ENCODE data around the gene TMEM92. TPM values are rescaled to one million over a fixed set of nuclear protein-coding genes. Genes with fewer than 3 reads are reported as not detected.
A peak's percentile ranks its signal among the peaks of the same experiment; 100 is the strongest.

Gene TMEM92
- total and polyA plus RNA-seq, 2 of the 13 experiments (the other 11 are each of a cell fraction or from before 2014, with no cell fraction given), result 0.07 TPM; not detected in 1

DNA sequence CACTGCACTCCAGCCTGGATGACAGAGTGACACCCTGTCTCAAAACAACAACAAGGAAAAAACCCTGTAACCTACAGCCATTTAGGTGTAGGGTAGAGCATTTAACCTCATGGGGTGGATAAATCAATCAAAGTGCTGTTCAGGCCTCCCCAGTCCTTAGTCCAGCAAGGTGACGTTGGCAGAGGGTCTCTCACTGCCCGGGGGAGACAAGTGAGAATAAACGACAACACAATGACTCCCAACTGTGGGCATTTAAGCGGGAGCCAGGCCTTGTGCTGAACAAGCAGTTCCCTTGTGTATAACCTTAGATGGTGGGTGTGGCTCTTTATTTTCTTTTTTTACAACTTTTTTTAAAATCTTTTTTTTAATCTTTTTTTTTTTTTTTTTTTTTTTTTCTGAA is 29.3 kb downstream of the TMEM92 start:
- no peaks in the 10 kb centered on the region for H3K79me2 ChIP-seq (ENCODE audit: insufficient read depth, low read length)
- H3K27ac ChIP-seq (ENCODE audit: extremely low read length, insufficient read depth, low read length), result no peak overlapping the region
- FAIRE-seq, result no peak
- peaks cover 5 to 28% of the 10 kb centered on the region in 2 experiments; a peak in 4 of 5 replicates for H3K27me3 ChIP-seq (ENCODE audit: control insufficient read depth in 1 of 2, insufficient read depth in 2 of 2, low read length in 2 of 2)
- TF ChIP-seq ELF3 (CRISPR knock-in tag; IDR thresholded peaks at IDR 0.05), result no peak
- no peaks in the 10 kb centered on the region for H3K9me3 ChIP-seq (ENCODE audit: low read length)
- in situ Hi-C loops (cut with HindIII; ENCODE audit: extremely low pct_ligation_motif_present, low pct_unique_long_range_greater_than_20kb) (no loop called here), intact Hi-C loops (cut with micrococcal nuclease; ENCODE audit: unreplicated experiment) (no loop called here)
- no peak for ATAC-seq
- WGBS (ENCODE audit: low lambda C conversion rate), result 60% methylated on average over 4 of the region's 4 CpGs
- ChIA-PET POLR2A (no interaction called here), CTCF (ENCODE audit: low intra/inter-chr PET ratio, low total read pairs) (no interaction called here)
- no peak overlapping the region for H3K4me3 ChIP-seq (replicated peaks in 1 of 3; ENCODE audit: insufficient read depth in 1 of 3, low read depth in 2 of 3, low read length in 3 of 3)
- H3K9ac ChIP-seq (ENCODE audit: insufficient read depth, low read depth, low read length), result no peak overlapping the region
- H4K20me1 ChIP-seq (ENCODE audit: insufficient read depth, low read length), result no peaks in the 10 kb centered on the region
- no peak for DNase-seq (ENCODE audit: low spot score)
- H3K4me2 ChIP-seq (ENCODE audit: low read depth, low read length), result no peak overlapping the region
- peaks cover 8% of the 10 kb centered on the region for H3K4me1 ChIP-seq (ENCODE audit: insufficient read depth, low read length)
- H2AFZ ChIP-seq (ENCODE audit: low read length), result no peak overlapping the region
- H3K36me3 ChIP-seq (replicated peaks in 1 of 2; ENCODE audit: control insufficient read depth in 1 of 2, insufficient read depth in 2 of 2, low read length in 2 of 2), result no peaks in the 10 kb centered on the region
- no TSS peak for BruUV-seq (replicated peaks)

DNA sequence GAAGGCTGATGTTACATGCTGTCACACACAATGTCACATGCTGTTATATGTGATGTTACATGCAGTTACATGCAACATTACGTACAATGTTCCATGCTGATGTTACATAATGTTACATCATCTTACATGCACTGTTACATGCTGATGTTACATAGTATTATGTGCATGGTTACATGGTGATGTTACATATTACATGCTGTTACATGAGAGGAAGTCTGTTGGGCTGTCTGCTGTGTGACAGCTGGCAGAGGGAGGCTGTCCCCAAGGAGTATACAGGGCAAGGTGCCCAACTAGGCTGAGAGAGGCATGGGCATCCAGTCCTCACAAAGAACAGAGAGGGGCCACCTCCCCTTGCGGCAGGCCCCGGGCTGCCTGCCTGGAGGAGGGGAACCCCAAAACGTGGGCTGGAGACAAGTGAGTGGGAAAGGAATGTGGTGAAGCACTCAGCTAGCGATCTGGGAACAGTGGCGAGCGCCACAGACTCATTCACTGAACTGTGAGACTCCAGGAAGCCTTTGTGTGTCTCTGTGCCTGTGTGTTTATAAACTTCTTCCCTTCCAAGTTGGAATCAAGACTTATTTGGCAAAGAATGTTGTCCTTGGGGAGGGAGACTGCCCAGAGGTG is 30.6 kb downstream of the TMEM92 start:
- DNase-seq (ENCODE audit: low spot score), result no peak
- no peak overlapping the region for H3K27ac ChIP-seq (ENCODE audit: extremely low read length, insufficient read depth, low read length)
- 35% methylated on average over 7 of the region's 7 CpGs for WGBS (ENCODE audit: low lambda C conversion rate)
- TF ChIP-seq, protein P1, sequence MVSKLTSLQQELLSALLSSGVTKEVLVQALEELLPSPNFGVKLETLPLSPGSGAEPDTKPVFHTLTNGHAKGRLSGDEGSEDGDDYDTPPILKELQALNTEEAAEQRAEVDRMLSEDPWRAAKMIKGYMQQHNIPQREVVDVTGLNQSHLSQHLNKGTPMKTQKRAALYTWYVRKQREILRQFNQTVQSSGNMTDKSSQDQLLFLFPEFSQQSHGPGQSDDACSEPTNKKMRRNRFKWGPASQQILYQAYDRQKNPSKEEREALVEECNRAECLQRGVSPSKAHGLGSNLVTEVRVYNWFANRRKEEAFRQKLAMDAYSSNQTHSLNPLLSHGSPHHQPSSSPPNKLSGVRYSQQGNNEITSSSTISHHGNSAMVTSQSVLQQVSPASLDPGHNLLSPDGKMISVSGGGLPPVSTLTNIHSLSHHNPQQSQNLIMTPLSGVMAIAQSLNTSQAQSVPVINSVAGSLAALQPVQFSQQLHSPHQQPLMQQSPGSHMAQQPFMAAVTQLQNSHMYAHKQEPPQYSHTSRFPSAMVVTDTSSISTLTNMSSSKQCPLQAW (CRISPR knock-in tag; IDR thresholded peaks at IDR 0.05), result no peak
- TF ChIP-seq, protein P2, sequence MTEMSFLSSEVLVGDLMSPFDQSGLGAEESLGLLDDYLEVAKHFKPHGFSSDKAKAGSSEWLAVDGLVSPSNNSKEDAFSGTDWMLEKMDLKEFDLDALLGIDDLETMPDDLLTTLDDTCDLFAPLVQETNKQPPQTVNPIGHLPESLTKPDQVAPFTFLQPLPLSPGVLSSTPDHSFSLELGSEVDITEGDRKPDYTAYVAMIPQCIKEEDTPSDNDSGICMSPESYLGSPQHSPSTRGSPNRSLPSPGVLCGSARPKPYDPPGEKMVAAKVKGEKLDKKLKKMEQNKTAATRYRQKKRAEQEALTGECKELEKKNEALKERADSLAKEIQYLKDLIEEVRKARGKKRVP (CRISPR knock-in tag; IDR thresholded peaks at IDR 0.05), result 0 out of 4 replicates have a peak, but pooled peaks of 1 of the 2 experiments have one; percentile 17
- TF ChIP-seq MTA1 (CRISPR knock-in tag; IDR thresholded peaks at IDR 0.05; ENCODE audit: borderline replicate concordance) (no peak), ZBTB8A (CRISPR knock-in tag; IDR thresholded peaks at IDR 0.05; ENCODE audit: borderline replicate concordance, low read depth) (no peak), DPF2 (CRISPR knock-in tag; IDR thresholded peaks at IDR 0.05; ENCODE audit: borderline replicate concordance, low read depth) (no peak), SOX5 (CRISPR knock-in tag; IDR thresholded peaks at IDR 0.05; ENCODE audit: borderline replicate concordance) (no peak)
- TF ChIP-seq, protein P3, sequence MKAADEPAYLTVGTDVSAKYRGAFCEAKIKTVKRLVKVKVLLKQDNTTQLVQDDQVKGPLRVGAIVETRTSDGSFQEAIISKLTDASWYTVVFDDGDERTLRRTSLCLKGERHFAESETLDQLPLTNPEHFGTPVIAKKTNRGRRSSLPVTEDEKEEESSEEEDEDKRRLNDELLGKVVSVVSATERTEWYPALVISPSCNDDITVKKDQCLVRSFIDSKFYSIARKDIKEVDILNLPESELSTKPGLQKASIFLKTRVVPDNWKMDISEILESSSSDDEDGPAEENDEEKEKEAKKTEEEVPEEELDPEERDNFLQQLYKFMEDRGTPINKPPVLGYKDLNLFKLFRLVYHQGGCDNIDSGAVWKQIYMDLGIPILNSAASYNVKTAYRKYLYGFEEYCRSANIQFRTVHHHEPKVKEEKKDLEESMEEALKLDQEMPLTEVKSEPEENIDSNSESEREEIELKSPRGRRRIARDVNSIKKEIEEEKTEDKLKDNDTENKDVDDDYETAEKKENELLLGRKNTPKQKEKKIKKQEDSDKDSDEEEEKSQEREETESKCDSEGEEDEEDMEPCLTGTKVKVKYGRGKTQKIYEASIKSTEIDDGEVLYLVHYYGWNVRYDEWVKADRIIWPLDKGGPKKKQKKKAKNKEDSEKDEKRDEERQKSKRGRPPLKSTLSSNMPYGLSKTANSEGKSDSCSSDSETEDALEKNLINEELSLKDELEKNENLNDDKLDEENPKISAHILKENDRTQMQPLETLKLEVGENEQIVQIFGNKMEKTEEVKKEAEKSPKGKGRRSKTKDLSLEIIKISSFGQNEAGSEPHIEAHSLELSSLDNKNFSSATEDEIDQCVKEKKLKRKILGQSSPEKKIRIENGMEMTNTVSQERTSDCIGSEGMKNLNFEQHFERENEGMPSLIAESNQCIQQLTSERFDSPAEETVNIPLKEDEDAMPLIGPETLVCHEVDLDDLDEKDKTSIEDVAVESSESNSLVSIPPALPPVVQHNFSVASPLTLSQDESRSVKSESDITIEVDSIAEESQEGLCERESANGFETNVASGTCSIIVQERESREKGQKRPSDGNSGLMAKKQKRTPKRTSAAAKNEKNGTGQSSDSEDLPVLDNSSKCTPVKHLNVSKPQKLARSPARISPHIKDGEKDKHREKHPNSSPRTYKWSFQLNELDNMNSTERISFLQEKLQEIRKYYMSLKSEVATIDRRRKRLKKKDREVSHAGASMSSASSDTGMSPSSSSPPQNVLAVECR (CRISPR knock-in tag; IDR thresholded peaks at IDR 0.05; ENCODE audit: borderline replicate concordance), result no peak
- TF ChIP-seq, protein P4, sequence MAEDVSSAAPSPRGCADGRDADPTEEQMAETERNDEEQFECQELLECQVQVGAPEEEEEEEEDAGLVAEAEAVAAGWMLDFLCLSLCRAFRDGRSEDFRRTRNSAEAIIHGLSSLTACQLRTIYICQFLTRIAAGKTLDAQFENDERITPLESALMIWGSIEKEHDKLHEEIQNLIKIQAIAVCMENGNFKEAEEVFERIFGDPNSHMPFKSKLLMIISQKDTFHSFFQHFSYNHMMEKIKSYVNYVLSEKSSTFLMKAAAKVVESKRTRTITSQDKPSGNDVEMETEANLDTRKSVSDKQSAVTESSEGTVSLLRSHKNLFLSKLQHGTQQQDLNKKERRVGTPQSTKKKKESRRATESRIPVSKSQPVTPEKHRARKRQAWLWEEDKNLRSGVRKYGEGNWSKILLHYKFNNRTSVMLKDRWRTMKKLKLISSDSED (CRISPR knock-in tag; IDR thresholded peaks at IDR 0.05), result no peak

More for the DNA sequence above, 30.6 kb downstream of the TMEM92 start:
- no peak overlapping the region for H3K4me3 ChIP-seq (replicated peaks in 1 of 3; ENCODE audit: insufficient read depth in 1 of 3, low read depth in 2 of 3, low read length in 3 of 3)
- H3K4me2 ChIP-seq (ENCODE audit: low read depth, low read length), result no peak overlapping the region
- BruUV-seq (replicated peaks), result no TSS peak
- peaks cover 8% of the 10 kb centered on the region for H3K4me1 ChIP-seq (ENCODE audit: insufficient read depth, low read length)
- FAIRE-seq (no peak), ATAC-seq (no peak)
- ChIA-PET POLR2A (no interaction called here), CTCF (ENCODE audit: low intra/inter-chr PET ratio, low total read pairs) (no interaction called here)
- H3K36me3 ChIP-seq (replicated peaks in 1 of 2; ENCODE audit: control insufficient read depth in 1 of 2, insufficient read depth in 2 of 2, low read length in 2 of 2), result no peaks in the 10 kb centered on the region
- H3K9me3 ChIP-seq (ENCODE audit: low read length), result no peaks in the 10 kb centered on the region
- H2AFZ ChIP-seq (ENCODE audit: low read length), result no peak overlapping the region
- no peaks in the 10 kb centered on the region for H3K79me2 ChIP-seq (ENCODE audit: insufficient read depth, low read length)
- no peak overlapping the region for H3K9ac ChIP-seq (ENCODE audit: insufficient read depth, low read depth, low read length)
- in situ Hi-C loops (cut with HindIII; ENCODE audit: extremely low pct_ligation_motif_present, low pct_unique_long_range_greater_than_20kb) (no loop called here), intact Hi-C loops (cut with micrococcal nuclease; ENCODE audit: unreplicated experiment) (no loop called here)
- peaks cover 5 to 28% of the 10 kb centered on the region in 2 experiments; a peak in 4 of 5 replicates for H3K27me3 ChIP-seq (ENCODE audit: control insufficient read depth in 1 of 2, insufficient read depth in 2 of 2, low read length in 2 of 2)
- H4K20me1 ChIP-seq (ENCODE audit: insufficient read depth, low read length), result no peaks in the 10 kb centered on the region
